Coronary artery (tissue), 2 donors: ENCODE measurements around the gene FRMPD4.

Source experiments
- DNase-seq: peaks from one replicate; pipeline ENCODE4 v3.0.0-alpha.2; 2017; ENCODE audit warnings: low spot score
- H3K27ac ChIP-seq, 2 donors: fragments of 200-600 bp; sonication (generic); one replicate each; pipeline ENCODE4 v1.5.1; 2016 to 2019
- H3K4me3 ChIP-seq: fragments of 200-600 bp; sonication (generic); 2 replicates; pipeline ENCODE4 v1.5.1; 2016; ENCODE audit warnings: mild to moderate bottlenecking, moderate library complexity
- CTCF ChIP-seq: fragments of 200-600 bp; sonication (generic); IDR thresholded peaks from one replicate; pipeline ENCODE4 v1.5.1; 2019; ENCODE audit warnings: antibody characterized with exemption

The FRMPD4 gene

GRCh38 chrX:12234534-12235329 is 96.5 kb downstream of the FRMPD4 start:
- no peak for DNase-seq
- H3K4me3 ChIP-seq, result no peak overlapping the region
- TF ChIP-seq CTCF, result no peak
- no peak overlapping the region for H3K27ac ChIP-seq

DNA sequence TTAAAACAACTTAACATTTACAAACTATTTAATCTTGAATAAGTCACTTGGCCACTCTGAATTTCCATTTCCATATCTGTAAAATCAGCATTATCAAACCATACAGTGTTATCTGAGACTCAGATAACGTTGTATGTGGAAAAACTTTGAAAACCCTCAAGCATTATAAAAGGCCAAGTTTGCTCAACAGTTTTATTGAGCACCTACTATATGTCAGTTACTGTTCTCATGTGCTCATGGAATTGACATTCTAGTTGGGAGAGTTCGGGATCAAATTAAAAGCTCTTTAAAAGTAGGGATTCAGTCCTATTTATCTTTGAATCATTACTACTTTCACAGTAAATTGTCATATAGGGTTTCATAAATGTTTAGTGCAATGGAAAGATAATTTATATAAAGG is 97.9 kb downstream of the FRMPD4 start:
- TF ChIP-seq CTCF, result no peak
- DNase-seq, result no peak
- Histone ChIP-seq H3K27ac (no peak overlapping the region), H3K4me3 (no peak overlapping the region)

- no peak overlapping the region for H3K4me3 ChIP-seq
- no peak for TF ChIP-seq CTCF
- DNase-seq, result no peak
- H3K27ac ChIP-seq, result no peak overlapping the region
Observed at GRCh38 chrX:12237131-12237530, 98.9 kb downstream of the FRMPD4 start.

DNA sequence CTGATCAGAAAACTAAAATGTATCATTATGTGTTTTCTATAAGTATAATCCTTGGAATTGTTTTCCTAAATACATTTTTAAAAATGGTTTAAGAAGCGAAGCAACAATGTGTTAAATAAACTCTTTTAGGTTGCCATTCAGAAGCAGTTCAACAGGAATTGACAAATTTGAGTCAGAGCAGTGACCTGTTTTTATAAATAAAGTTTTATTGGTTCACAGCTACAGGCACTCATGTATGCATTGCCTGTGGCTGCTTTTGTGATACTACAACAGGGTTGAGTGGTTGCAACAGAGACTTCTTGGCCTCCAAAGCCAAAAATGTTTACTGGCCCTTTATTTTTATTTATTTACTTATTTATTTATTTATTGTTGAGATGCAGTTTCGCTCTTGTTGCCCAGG is 99.5 kb downstream of the FRMPD4 start:
- Histone ChIP-seq H3K4me3 (no peak overlapping the region), H3K27ac (no peak overlapping the region)
- no peak for DNase-seq
- TF ChIP-seq CTCF, result no peak

DNA sequence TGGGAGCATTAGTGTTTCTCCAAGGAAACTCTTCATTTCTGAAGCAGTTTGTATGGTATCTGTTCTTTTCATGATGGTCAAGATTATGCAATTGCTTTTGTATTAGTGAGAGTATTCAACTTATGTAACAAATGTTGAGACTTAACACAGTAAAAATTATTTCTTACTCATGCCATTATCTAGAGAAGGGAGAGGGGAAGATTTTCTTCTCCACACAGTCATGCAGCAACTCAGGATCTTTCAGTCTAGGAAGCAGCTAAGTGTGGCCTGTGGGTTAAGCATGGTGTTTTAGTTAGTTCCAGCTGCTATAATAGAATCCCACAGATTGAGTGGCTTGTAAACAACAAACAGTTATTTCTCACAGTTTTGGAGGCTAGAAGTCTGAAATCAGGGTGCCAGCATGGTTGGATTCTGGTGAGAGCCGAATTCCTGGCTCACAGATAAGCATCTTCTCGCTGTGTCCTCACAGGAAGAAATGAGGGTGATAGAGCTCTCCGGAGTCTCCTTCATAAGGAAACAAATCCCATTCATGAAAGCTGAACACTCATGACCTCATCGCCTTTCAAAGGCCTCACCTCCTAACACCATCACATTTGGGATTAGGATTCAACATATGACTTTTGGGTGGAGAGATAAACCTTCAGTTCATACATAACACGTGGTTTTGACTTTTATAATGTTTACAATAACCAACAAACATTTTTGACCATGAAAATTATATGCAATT is 101.2 kb downstream of the FRMPD4 start:
- no peak overlapping the region for H3K27ac ChIP-seq
- TF ChIP-seq CTCF, result no peak
- no peak overlapping the region for H3K4me3 ChIP-seq
- no peak for DNase-seq

GRCh38 chrX:12240491-12240890 is 102.2 kb downstream of the FRMPD4 start:
- no peak for TF ChIP-seq CTCF
- Histone ChIP-seq H3K4me3 (no peak overlapping the region), H3K27ac (no peak overlapping the region)
- DNase-seq, result no peak

- no peak for TF ChIP-seq CTCF
- Histone ChIP-seq H3K4me3 (no peak overlapping the region), H3K27ac (no peak overlapping the region)
- DNase-seq, result no peak
Observed at GRCh38 chrX:12241026-12241425, 102.8 kb downstream of the FRMPD4 start.
